Measurements from ENCODE around the gene TBC1D9.

- TF ChIP-seq, protein P1, sequence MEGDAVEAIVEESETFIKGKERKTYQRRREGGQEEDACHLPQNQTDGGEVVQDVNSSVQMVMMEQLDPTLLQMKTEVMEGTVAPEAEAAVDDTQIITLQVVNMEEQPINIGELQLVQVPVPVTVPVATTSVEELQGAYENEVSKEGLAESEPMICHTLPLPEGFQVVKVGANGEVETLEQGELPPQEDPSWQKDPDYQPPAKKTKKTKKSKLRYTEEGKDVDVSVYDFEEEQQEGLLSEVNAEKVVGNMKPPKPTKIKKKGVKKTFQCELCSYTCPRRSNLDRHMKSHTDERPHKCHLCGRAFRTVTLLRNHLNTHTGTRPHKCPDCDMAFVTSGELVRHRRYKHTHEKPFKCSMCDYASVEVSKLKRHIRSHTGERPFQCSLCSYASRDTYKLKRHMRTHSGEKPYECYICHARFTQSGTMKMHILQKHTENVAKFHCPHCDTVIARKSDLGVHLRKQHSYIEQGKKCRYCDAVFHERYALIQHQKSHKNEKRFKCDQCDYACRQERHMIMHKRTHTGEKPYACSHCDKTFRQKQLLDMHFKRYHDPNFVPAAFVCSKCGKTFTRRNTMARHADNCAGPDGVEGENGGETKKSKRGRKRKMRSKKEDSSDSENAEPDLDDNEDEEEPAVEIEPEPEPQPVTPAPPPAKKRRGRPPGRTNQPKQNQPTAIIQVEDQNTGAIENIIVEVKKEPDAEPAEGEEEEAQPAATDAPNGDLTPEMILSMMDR (IDR thresholded peaks at IDR 0.05): no peak
- TF ChIP-seq POLR2A (IDR thresholded peaks at IDR 0.05) (no peak), POLR2AphosphoS5 (IDR thresholded peaks at IDR 0.05) (no peak)
Measured at GRCh38 chr4:140769209-140769608, 13.0 kb upstream of the TBC1D9 start.
